Sigmoid colon (tissue), 7 donors: Measurements from ENCODE around the gene USP25. TPM values are rescaled to one million over a fixed set of nuclear protein-coding genes. Genes with fewer than 3 reads are reported as not detected.

Experiments used
- DNase-seq: peaks from one replicate; pipeline ENCODE4 v3.0.0-alpha.2; 2019
- H3K27ac ChIP-seq, 4 donors: fragments of 200-600 bp; sonication (generic); one replicate each; pipeline ENCODE4 v1.5.1; 2016 to 2019; ENCODE audit warnings: mild to moderate bottlenecking in 1 of 4
- H3K27me3 ChIP-seq, 3 donors: fragments of 200-600 bp; sonication (generic); one replicate each; pipeline ENCODE4 v1.5.1; 2019; ENCODE audit warnings: mild to moderate bottlenecking in 1 of 3
- H3K36me3 ChIP-seq, 4 donors: fragments of 200-600 bp; sonication (generic); one replicate each; pipeline ENCODE4 v1.5.1; 2016 to 2019
- H3K4me1 ChIP-seq, 4 donors: fragments of 200-600 bp; sonication (generic); one replicate each; pipeline ENCODE4 v1.5.1; 2017 to 2019
- H3K4me3 ChIP-seq, 4 donors: fragments of 200-600 bp; sonication (generic); one replicate each; pipeline ENCODE4 v1.5.1; 2017 to 2019; ENCODE audit warnings: mild to moderate bottlenecking in 2 of 4, moderate library complexity in 1 of 4
- H3K9me3 ChIP-seq, 4 donors: fragments of 200-600 bp in 3 of 4; sonication (generic) in 3 of 4; one replicate each; pipeline versions ENCODE4 v1.5.1 to v1.6.1; 2013 to 2019
- EP300 ChIP-seq, 4 donors: sonication (generic); formaldehyde crosslinking; IDR thresholded peaks; one replicate each; pipeline ENCODE4 v1.6.1; 2017; ENCODE audit warnings: antibody characterized with exemption in 4 of 4
- POLR2A ChIP-seq, 2 donors: fragments of 450-650 bp; IDR thresholded peaks; one replicate each; pipeline ENCODE4 v1.6.1; 2016; ENCODE audit warnings: antibody characterized with exemption in 2 of 2, mild to moderate bottlenecking in 2 of 2, moderate library complexity in 2 of 2
- POLR2AphosphoS5 ChIP-seq, 4 donors: sonication (generic); formaldehyde crosslinking; IDR thresholded peaks; one replicate each; pipeline ENCODE4 v1.6.1; 2017; ENCODE audit warnings: antibody characterized with exemption in 4 of 4
- whole genome bisulfite sequencing, 2 donors: extraction: QIAGEN DNeasy Blood & Tissue Kit; methylation state at CpG; one replicate each; pipeline ENCODE4 v1.1.7; 2013; 5-methylcytosine and 5-hydroxymethylcytosine counted together
- intact Hi-C: fragments of 100-400 bp; cut with DNase I; formaldehyde crosslinking; loops from one replicate; pipeline ENCODE4 v1.15.1; 2023
- polyA plus RNA-seq, 3 donors: library from polyadenylated mRNA; stranded (reverse); fragments of 200-250 nt; gene quantifications; one replicate each; pipeline ENCODE4 v1.2.3, GENCODE V29; 2013
- total RNA-seq, 4 donors: library from RNA; depleted of rRNA; stranded (reverse); fragments of >200 nt; gene quantifications; one replicate each; pipeline ENCODE4 v1.1.0, GENCODE V29; 2016
- TF ChIP-seq, protein P1 (sequence below), 4 experiments: fragments of 450-650 bp in 3 of 4; fragments of 200-600 bp in 1 of 4; IDR thresholded peaks; one replicate each; pipeline ENCODE4 v1.5.1; 2016 to 2019; ENCODE audit warnings: antibody characterized with exemption in 4 of 4, mild to moderate bottlenecking in 3 of 4, moderate library complexity in 2 of 4
- donor health status: healthy with polysubstance abuse.
- donor health status: Bipolar disorder and iron deficiency.
- donor health status: healthy.

Gene USP25
- total and polyA plus RNA-seq, 7 donors: 10.2 to 54.0 (median 37.9) TPM

DNA sequence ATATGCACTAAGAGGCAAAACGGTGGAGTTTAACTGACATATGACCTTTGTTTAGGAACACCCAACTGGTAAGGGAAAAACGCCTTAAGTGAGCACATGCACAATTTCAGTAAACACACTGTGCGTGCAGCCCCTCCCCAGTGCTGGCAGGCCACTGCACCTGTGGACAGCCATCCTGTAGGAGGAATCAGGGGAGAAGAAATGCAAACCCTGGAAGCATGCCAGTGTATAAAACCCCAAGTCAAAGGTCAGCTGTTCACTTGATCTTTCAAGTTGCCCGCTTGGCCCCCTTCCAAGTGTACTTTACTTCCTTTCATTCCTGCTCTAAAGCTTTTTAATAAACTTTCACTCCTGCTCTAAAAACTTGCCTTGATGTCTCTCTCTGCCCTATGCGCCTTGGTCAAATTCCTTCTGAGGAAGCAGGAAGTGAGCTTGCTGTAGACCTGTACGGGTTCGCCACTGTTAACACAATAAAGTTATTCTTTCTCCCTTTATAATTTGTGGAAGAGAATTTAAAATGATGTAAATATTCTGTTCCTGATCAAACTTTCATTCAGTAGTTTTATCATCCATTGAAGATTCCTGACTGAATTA, 31.8 kb downstream of the USP25 start:
- Histone ChIP-seq H3K4me3 (no peak overlapping the region), H3K9me3 (no peaks in the 10 kb centered on the region), H3K27me3 (no peaks in the 10 kb centered on the region), H3K36me3 (no peaks in the 10 kb centered on the region), H3K27ac (no peak overlapping the region), H3K4me1 (peaks cover 0 to 24% (median 18%) of the 10 kb centered on the region in 4 donors)
- TF ChIP-seq, protein P1, sequence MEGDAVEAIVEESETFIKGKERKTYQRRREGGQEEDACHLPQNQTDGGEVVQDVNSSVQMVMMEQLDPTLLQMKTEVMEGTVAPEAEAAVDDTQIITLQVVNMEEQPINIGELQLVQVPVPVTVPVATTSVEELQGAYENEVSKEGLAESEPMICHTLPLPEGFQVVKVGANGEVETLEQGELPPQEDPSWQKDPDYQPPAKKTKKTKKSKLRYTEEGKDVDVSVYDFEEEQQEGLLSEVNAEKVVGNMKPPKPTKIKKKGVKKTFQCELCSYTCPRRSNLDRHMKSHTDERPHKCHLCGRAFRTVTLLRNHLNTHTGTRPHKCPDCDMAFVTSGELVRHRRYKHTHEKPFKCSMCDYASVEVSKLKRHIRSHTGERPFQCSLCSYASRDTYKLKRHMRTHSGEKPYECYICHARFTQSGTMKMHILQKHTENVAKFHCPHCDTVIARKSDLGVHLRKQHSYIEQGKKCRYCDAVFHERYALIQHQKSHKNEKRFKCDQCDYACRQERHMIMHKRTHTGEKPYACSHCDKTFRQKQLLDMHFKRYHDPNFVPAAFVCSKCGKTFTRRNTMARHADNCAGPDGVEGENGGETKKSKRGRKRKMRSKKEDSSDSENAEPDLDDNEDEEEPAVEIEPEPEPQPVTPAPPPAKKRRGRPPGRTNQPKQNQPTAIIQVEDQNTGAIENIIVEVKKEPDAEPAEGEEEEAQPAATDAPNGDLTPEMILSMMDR (IDR thresholded peaks at IDR 0.05): no peak
- TF ChIP-seq EP300 (IDR thresholded peaks at IDR 0.05) (no peak), POLR2A (IDR thresholded peaks at IDR 0.05) (no peak), POLR2AphosphoS5 (IDR thresholded peaks at IDR 0.05) (no peak)
- 18 to 76% methylated on average over 7 of the region's 7 CpGs for WGBS, 2 donors
- intact Hi-C loops: no loop called here
- no peak for DNase-seq

DNA sequence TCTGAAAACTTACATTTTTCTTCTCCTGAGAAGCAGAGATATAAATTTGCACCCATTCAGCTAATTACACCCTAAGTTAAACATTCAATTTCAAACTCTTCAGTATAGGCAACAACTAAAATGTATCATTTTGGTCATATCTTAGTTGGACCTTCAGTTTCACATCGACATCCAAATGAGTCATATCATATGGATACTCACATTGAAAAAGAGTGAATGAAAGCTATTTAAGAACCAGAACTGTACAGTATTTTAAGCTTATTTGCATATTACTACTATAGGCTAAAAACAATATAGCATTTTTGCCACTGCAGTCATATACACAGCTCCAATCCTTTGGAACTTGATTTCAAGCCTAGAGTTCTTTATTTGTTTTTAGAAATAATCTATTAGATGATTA, 33.6 kb downstream of the USP25 start:
- Histone ChIP-seq H3K4me3 (no peak overlapping the region), H3K27ac (no peak overlapping the region), H3K36me3 (no peaks in the 10 kb centered on the region), H3K27me3 (no peaks in the 10 kb centered on the region), H3K9me3 (no peaks in the 10 kb centered on the region), H3K4me1 (peaks cover 0 to 37% (median 24%) of the 10 kb centered on the region in 4 donors)
- 77 to 92% methylated on average over 1 of the region's 1 CpG for WGBS, 2 donors
- intact Hi-C loops: no loop called here
- TF ChIP-seq POLR2AphosphoS5 (IDR thresholded peaks at IDR 0.05): no peak
- TF ChIP-seq POLR2A (IDR thresholded peaks at IDR 0.05): no peak
- TF ChIP-seq, protein P1 (IDR thresholded peaks at IDR 0.05): no peak
- TF ChIP-seq EP300 (IDR thresholded peaks at IDR 0.05): no peak
- DNase-seq: no peak

DNA sequence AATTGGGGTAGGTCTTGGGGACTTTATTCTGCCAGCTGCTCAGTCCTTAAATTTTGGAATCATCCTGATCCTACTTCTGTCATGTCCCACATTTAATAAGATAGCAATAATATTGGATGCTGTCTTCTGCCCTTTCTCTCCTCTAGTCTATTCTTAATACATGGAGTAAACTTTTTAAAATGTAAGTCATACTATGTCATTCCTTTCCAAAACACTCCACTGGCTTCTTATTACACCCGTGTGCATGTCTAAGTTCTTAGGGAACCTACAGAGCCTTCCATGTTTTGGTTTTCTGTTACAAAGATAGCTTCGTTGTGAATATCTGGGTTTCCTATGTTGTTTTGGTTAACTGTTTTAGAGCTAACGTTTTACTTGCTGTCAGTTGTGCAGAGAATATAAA, 35.1 kb downstream of the USP25 start:
- H3K4me1 ChIP-seq: peaks cover 0 to 43% (median 16%) of the 10 kb centered on the region in 4 donors
- no peak overlapping the region for H3K4me3 ChIP-seq
- intact Hi-C loops: no loop called here
- no peaks in the 10 kb centered on the region for H3K36me3 ChIP-seq
- no peak overlapping the region for H3K27ac ChIP-seq
- TF ChIP-seq POLR2A (IDR thresholded peaks at IDR 0.05) (no peak), EP300 (IDR thresholded peaks at IDR 0.05) (no peak), POLR2AphosphoS5 (IDR thresholded peaks at IDR 0.05) (no peak)
- TF ChIP-seq, protein P1 (IDR thresholded peaks at IDR 0.05): no peak
- H3K27me3 ChIP-seq: no peaks in the 10 kb centered on the region
- DNase-seq: no peak
- H3K9me3 ChIP-seq: no peaks in the 10 kb centered on the region
- 82 to 87% methylated on average over 3 of the region's 3 CpGs for WGBS, 2 donors

DNA sequence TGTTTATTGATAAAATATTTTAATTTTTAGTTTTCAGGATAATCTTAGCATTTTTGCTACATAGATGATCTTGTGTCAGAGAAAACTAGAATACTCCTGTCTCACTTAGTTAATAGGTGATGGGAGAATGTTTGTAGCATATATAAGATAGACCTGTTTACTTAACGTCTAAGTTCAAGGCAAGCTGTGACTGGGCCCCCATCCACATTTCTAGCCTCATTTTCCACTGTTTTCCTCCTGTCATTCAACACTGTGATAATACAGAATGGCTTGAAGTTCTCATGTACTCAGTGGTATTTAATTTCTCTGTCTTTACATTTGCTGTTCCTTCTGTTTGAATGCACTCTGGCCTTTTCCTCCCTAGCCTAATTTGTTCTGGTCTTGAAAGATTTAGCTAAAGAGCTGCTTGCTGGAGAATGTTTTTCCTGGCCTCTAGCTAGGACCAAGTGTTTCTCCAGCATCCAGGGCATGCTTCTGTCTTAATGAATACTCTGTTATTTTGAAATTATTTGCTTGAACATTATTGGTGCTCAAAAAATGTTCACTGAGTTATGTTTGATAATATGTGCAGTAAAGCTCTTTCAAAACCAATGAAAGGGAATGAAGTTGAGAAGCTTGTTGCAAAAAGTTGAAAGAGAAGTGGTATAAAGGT, 37.3 kb downstream of the USP25 start:
- Histone ChIP-seq H3K9me3 (no peaks in the 10 kb centered on the region), H3K27me3 (no peaks in the 10 kb centered on the region), H3K36me3 (no peaks in the 10 kb centered on the region), H3K4me1 (peaks cover 0 to 52% (median 15%) of the 10 kb centered on the region in 4 donors), H3K4me3 (no peak overlapping the region), H3K27ac (no peak overlapping the region)
- intact Hi-C loops: no loop called here
- 65 to 81% methylated on average over 1 of the region's 1 CpG for WGBS, 2 donors
- DNase-seq: no peak
- TF ChIP-seq, protein P1 (IDR thresholded peaks at IDR 0.05): no peak
- TF ChIP-seq EP300 (IDR thresholded peaks at IDR 0.05): no peak
